ACHN (cell line): ENCODE measurements around the gene DYNLT4.
"Not testable (repeated sequence)": the region's sequence is repeated elsewhere in the genome, so short reads cannot be mapped to it uniquely, and the experiment has no call there.

ENCODE experiments used
- DNase-seq: peaks from one replicate; pipeline ENCODE4 v3.0.0-alpha.2; 2015
- in situ Hi-C: cut with HindIII; loops from 2 replicates; pipeline ENCODE4 v1.10.0; 2017; ENCODE audit warnings: low sequenced_read_pairs, low pct_ligation_motif_present, low pct_unique_long_range_greater_than_20kb

Gene DYNLT4

DNA sequence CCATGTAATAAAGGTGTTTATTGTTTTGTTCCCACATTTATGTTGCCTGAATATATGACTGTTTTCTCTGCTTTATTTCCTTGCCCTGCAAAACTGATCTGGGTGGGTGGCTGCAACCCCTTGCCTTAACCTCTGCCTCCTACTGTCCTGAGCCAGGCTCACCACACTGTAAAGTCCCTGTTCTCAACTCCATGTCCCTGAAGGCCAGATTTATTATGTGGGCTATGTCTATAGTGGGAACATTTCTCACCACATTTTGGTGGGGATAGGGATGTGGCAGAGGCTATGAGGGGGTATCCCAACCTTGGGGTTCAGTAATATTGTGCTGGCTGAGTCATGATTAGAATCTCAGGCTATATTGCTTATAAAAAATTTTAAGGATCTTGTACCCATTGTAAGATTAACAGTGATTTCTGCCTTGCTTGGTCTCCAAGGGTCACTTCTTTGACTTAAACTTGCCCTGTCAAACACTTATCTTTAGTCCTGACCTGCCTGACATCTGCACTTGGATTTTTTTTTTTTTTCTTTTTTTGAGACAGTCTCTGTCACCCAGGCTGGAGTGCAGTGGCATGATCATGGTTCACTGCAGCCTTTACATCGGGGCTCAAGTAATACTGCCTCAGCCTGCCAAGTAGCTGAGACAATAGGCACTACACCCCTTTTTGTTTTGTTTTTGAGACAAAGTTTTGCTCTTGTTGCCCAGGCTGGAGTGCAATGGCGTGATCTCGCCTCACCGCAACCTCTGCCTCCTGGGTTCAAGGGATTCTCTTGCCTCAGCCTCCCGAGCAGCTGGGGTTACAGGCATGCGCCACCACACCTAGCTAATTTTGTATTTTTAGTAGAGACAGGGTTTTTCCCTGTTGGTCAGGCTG lies 28.2 kb downstream of the DYNLT4 start:
- no peak for DNase-seq
- in situ Hi-C loops: no loop called here

GRCh38 chr1:44777969-44778635 lies 29.0 kb downstream of the DYNLT4 start:
- DNase-seq: no peak

GRCh38 chr1:44777547-44777946 lies 29.6 kb downstream of the DYNLT4 start:
- in situ Hi-C loops: no loop called here

More at GRCh38 chr1:44777969-44778635, 29.0 kb downstream of the DYNLT4 start:
- in situ Hi-C loops: no loop called here

GRCh38 chr1:44776730-44777068 lies 30.5 kb downstream of the DYNLT4 start:
- in situ Hi-C loops: no loop called here
- DNase-seq: no peak

More at GRCh38 chr1:44777547-44777946, 29.6 kb downstream of the DYNLT4 start:
- no peak for DNase-seq

DNA sequence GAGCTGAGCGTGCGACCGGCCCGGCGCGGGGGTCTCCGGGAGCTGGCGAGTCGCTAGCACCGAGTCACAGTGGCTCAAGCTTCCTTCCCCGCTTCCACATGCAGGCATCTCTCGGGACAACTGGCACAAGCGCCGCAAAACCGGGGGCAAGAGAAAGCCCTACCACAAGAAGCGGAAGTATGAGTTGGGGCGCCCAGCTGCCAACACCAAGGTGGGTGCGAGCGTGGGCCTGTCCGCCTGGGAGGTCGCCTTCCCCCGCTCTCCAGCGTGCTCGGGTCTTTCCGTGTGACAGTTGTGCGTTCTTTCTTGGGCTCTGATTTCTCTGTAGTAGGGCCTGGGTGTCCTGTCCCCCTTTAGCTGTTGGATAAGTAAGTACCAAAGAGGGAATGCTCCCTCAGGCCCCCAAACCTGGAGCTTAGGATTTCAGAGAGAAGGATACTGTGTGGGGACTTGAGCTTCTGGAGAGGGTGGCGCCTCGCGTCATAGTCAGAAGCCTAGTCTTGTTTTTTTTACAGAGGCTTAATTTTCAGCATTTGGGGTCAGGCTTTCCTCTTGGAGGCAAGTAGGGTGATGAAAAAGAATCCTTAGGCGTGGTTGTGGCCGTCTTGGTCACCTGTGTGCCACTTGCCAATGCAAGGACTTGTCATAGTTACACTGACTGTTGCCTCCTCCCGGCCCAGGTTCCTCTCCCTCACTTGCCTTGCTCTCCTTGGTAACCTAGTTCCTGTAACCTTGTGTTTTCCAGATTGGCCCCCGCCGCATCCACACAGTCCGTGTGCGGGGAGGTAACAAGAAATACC lies 31.0 kb downstream of the DYNLT4 start:
- in situ Hi-C loops: no loop called here
- no peak for DNase-seq

DNA sequence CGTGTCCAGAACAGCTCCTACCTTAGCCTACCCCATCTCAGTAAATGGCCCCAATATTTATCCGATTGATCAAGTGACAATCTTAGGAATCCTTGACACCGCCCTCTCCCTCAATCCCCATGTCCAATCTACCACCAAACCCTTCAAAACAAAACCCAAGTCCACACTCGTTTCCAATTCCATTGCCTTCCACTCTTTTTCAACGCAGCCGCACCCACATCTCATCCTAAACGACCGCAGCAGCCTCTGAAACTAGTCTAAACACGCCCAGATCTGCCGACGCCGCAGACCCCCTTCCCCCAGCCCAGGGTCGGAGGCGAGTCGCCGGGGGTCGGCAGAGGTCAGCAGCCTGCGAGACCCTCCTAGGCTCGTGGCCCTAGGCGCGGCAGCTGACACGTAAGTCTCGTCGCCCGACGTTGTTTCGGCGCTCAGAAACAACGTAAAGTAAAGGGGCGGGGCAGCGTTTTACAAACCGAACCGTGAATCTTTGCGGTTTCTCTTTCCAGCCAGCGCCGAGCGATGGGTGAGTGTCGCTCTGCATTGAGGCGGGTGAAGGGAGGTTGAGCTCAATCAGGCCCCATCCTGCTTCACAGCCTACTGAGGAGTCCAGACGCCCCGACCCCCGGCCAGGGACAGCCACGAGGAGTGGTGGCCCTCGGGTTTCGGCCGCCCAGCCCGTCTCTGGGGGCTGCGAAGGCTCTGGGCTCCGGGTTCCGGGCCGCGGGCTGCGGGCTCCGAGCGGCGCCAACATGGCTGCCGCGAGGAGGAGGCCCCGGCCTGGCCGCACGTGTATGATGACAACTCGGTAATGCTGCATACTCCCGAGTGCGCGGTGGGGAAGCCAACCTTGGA lies 31.8 kb downstream of the DYNLT4 start, which contains the start of gene RPS8:
RPS8 (plus strand) TSS at position 463 of the 852 bp plus-strand sequence; CDS start at position 520, 57 bp downstream.
- in situ Hi-C loops: no loop called here
- DNase-seq: peak; percentile 93

GRCh38 chr1:44766421-44766820 lies 40.7 kb downstream of the DYNLT4 start:
- DNase-seq, in situ Hi-C loops: not testable (repeated sequence)

DNA sequence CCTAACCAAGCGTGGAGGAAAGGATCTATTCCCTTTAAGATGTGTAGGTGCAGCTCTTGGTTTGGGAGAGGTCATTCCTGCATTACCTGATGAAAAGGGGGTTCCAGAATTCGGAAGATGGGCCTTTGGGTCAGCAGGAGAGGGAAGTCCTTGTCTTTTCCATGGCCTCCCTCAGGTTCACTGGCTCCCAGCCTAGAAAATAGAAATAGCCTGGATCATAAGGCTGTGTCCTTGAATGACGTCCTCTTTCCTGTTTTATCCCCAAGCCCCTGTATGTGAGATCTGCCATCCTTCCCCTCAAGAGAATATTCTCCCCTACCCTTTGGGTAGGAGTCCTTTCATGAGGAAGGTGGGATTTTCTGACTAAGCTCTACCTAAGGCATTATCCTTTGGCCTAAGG lies 46.3 kb downstream of the DYNLT4 start:
- no peak for DNase-seq
- in situ Hi-C loops: no loop called here

- in situ Hi-C loops: no loop called here
- no peak for DNase-seq
Observed at GRCh38 chr1:44759077-44759476, 48.1 kb downstream of the DYNLT4 start.

GRCh38 chr1:44757420-44757819 lies 49.7 kb downstream of the DYNLT4 start:
- DNase-seq: no peak
- in situ Hi-C loops: no loop called here
